ENCODE measurements around the gene CPVL.

Gene CPVL

GRCh38 chr7:28977881-28978280 is 168.5 kb downstream of the CPVL start:
- no peak for DNase-seq (ENCODE audit: low read depth in 2 of 2)

- no peak for DNase-seq (ENCODE audit: low read depth in 2 of 2)
Observed at GRCh38 chr7:28976022-28976421, 170.3 kb downstream of the CPVL start.

- DNase-seq (ENCODE audit: low read depth in 2 of 2), result no peak
Observed at GRCh38 chr7:28973591-28973990, 172.7 kb downstream of the CPVL start.

GRCh38 chr7:28964056-28964455 is 182.3 kb downstream of the CPVL start:
- DNase-seq (ENCODE audit: low read depth in 2 of 2), result no peak

GRCh38 chr7:28961972-28962371 is 184.4 kb downstream of the CPVL start:
- DNase-seq (ENCODE audit: low read depth in 2 of 2), result no peak

GRCh38 chr7:28960071-28960840 is 186.1 kb downstream of the CPVL start:
- no peak for DNase-seq (ENCODE audit: low read depth in 2 of 2)

- no peak for DNase-seq (ENCODE audit: low read depth in 2 of 2)
Observed at GRCh38 chr7:28958980-28959347, 187.4 kb downstream of the CPVL start.

GRCh38 chr7:28958235-28958979 is 187.9 kb downstream of the CPVL start, which contains the start of gene TRIL:
Gene TRIL, minus strand, starts transcription at chr7:28958330. Its CDS starts 284 bp downstream, at chr7:28958046.
- no peak for DNase-seq (ENCODE audit: low read depth in 2 of 2)

GRCh38 chr7:28957751-28958234 is 188.5 kb downstream of the CPVL start:
- no peak for DNase-seq (ENCODE audit: low read depth in 2 of 2)

GRCh38 chr7:28957064-28957750 is 189.1 kb downstream of the CPVL start:
- no peak for DNase-seq (ENCODE audit: low read depth in 2 of 2)

GRCh38 chr7:28956608-28957063 is 189.7 kb downstream of the CPVL start:
- DNase-seq (ENCODE audit: low read depth in 2 of 2), result peak; percentile 11 to 16

GRCh38 chr7:28955718-28956607 is 190.4 kb downstream of the CPVL start:
- peak; percentile 11 to 19 for DNase-seq (ENCODE audit: low read depth in 2 of 2)

- no peak for DNase-seq (ENCODE audit: low read depth in 2 of 2)
Observed at GRCh38 chr7:28955356-28955717, 191.0 kb downstream of the CPVL start.

- no peak for DNase-seq (ENCODE audit: low read depth in 2 of 2)
Observed at GRCh38 chr7:28954946-28955345, 191.4 kb downstream of the CPVL start.

- no peak for DNase-seq (ENCODE audit: low read depth in 2 of 2)
Observed at GRCh38 chr7:28954471-28954870, 191.9 kb downstream of the CPVL start.

- DNase-seq (ENCODE audit: low read depth in 2 of 2), result no peak
Observed at GRCh38 chr7:28953633-28954032, 192.7 kb downstream of the CPVL start.

All from stimulated activated CD8-positive, alpha-beta memory T cell treated with anti-CD3 and anti-CD28 coated beads, Interleukin-2, amount 100 ng/mL, for 48 hours (primary cell).